Measurements from ENCODE around the gene ATG14.

DNA sequence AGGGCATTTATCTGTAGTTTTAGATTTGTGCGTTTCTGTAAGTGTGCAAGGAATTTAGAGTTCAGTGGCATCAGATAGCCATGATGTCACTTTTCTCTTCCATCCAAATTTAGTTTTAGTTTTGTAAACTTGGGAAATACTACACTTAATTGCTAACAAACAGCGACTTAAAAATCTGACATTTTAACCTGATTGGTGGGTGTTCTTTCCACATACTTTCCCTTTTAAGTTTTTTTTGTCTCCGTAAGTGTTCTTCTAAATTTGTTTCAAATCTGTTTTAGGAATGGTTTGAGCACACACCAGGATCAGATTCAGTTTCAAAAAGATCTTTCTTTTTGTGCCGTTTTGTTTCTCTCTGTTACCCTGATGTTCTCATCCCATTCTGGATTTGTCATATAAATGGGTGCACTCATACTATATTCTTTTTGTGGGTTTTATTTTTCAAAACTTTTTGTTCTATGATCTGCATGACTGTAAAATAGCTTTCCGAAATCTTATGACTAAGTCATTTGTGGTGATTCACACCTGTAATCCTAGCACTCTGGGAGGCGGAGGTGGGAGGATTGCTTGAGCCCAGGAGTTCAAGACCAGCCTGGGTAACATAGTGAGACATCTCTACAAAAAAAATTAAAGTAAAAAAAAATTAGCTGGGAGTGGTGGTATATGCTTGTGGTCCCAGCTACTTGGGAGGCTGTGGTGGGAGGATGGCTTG lies 81.5 kb downstream of the ATG14 start:
- TF ChIP-seq, protein P1, sequence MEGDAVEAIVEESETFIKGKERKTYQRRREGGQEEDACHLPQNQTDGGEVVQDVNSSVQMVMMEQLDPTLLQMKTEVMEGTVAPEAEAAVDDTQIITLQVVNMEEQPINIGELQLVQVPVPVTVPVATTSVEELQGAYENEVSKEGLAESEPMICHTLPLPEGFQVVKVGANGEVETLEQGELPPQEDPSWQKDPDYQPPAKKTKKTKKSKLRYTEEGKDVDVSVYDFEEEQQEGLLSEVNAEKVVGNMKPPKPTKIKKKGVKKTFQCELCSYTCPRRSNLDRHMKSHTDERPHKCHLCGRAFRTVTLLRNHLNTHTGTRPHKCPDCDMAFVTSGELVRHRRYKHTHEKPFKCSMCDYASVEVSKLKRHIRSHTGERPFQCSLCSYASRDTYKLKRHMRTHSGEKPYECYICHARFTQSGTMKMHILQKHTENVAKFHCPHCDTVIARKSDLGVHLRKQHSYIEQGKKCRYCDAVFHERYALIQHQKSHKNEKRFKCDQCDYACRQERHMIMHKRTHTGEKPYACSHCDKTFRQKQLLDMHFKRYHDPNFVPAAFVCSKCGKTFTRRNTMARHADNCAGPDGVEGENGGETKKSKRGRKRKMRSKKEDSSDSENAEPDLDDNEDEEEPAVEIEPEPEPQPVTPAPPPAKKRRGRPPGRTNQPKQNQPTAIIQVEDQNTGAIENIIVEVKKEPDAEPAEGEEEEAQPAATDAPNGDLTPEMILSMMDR (IDR thresholded peaks at IDR 0.05): no peak
- no peak for TF ChIP-seq POLR2A (IDR thresholded peaks at IDR 0.05)
